ENCODE data around the gene NDUFV2. TPM values are rescaled to one million over a fixed set of nuclear protein-coding genes. Genes with fewer than 3 reads are reported as not detected.

NDUFV2 gene
- total and polyA plus RNA-seq, 11 donors, result 236 to 1,311 (median 440) TPM

- Histone ChIP-seq H3K36me3 (peaks cover 0 to 51% (median 47%) of the 10 kb centered on the region in 9 donors), H3K4me3 (peak overlapping the region; percentile 59 to 96 (median 82)), H3K27ac (peak overlapping the region in 11 of 12 donors; percentile 97 to 99 (median 99)), H3K27me3 (no peaks in the 10 kb centered on the region), H3K4me1 (peaks cover 6 to 48% (median 31%) of the 10 kb centered on the region in 12 donors), H3K9me3 (no peaks in the 10 kb centered on the region)
- ATAC-seq, result no peak
- DNase-seq, result no peak
- 55 to 62% (median 58%) methylated on average over 12 of the region's 12 CpGs for WGBS, 4 donors
- intact Hi-C loops (cut with DNase I), result loop anchor here in 3 of 10 donors (5.0 kb wide), 3 partner anchors 33 to 337 kb away; partner anchors contain the start of genes NDUFV2 (in 2 of the 3) and TWSG1 (in 1 of the 3)
- TF ChIP-seq POLR2A (IDR thresholded peaks at IDR 0.05) (no peak), CTCF (IDR thresholded peaks at IDR 0.05) (no peak)
These were observed 32.8 kb downstream of the NDUFV2 start for GRCh38 chr18:9135081-9135911.

DNA sequence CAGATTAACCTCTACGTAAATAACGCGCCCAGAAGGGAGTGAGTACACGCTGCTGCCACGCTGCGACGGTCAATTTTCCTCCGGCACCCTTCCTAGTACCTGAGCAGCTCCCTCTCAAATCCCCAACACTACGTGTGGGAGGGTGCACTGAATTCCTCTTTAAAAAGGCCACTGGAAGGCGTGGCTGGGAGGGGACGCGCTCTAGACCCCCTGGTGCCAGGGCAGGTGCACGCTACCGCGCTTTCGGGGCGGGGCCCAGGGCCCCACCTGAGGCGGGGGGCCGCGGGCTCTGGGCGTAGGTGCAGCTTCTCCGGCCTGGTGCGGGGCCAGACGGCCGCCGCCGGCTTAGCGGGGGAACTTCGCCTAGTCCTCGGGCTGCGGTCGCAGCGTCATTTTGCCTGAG lies 33.4 kb downstream of the NDUFV2 start:
- Histone ChIP-seq H3K4me3 (peak overlapping the region; percentile 59 to 96 (median 82)), H3K27me3 (no peaks in the 10 kb centered on the region), H3K27ac (peak overlapping the region; percentile 97 to 99 (median 98)), H3K36me3 (peaks cover 0 to 45% (median 42%) of the 10 kb centered on the region in 9 donors), H3K4me1 (peaks cover 6 to 54% (median 37%) of the 10 kb centered on the region in 12 donors), H3K9me3 (no peaks in the 10 kb centered on the region)
- 0 to 1% (median 1%) methylated on average over 15 to 33 of the region's 33 CpGs for WGBS, 4 donors
- ATAC-seq, result peak; percentile 7 to 36 (median 26)
- TF ChIP-seq POLR2A (IDR thresholded peaks at IDR 0.05) (no peak), CTCF (IDR thresholded peaks at IDR 0.05) (no peak)
- intact Hi-C loops (cut with DNase I), result loop anchor here in 8 of 10 donors (2.0 to 5.0 kb wide), 4 partner anchors 33 to 336 kb away; partner anchors contain the start of genes NDUFV2 (in 7 of the 8) and TWSG1 (in 1 of the 8)
- DNase-seq, result no peak

DNA sequence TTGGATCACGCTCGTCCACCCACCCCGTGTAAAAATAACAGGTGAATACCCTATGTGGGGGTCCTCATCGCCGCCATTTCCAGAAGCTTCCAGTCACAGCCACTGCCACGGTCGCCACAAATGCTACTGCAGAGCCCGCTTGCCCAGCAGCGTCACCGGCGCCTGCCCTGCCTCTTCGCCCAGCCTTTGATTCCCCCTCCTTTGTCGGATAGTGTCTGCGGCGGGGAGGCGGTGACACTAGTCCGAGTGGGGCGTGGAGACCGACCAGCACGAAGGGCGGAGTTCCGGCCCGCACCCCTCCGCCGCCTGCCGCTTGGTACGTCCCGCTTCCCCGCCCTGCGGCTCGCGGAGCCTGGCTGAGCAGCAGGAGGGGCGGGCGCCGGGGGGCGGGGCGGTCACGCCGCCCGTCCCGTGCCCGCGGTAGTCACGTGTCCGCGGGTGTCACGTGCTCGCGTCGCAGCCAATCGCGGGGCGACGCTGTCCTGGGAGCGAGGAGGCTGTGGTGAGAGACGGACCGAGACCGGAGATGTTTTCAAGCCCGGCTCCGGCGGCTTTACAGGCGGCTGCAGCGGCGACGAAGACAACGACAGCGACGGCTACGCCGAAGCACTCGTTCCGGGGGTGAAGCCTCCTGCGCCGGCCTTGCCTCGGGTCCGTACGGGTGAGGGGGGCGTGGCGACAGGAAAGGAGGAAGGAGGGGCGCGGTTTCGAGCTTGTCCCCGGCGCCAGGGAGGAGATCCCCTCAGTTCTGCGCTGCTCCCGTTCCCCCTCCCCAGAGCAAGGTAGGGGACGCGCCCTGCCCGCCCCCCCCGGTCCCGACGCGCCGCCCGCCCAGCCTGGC lies 34.0 kb downstream of the NDUFV2 start, which contains the start of gene ANKRD12:
Gene ANKRD12 (plus strand): TSS at position 467 of the 841 bp plus-strand sequence. CDS start 45,652 bp downstream, outside the sequence.
- Histone ChIP-seq H3K9me3 (no peaks in the 10 kb centered on the region), H3K4me1 (peaks cover 6 to 60% (median 43%) of the 10 kb centered on the region in 12 donors), H3K27ac (peak within 1 kb of the TSS; percentile 97 to 99 (median 98)), H3K36me3 (peaks cover 0 to 38% (median 36%) of the 10 kb centered on the region in 9 donors), H3K27me3 (no peaks in the 10 kb centered on the region), H3K4me3 (peak within 1 kb of the TSS; percentile 62 to 96 (median 82))
- ATAC-seq, result peak; percentile 94 to 98 (median 96)
- intact Hi-C loops (cut with DNase I), result loop anchor here (1.0 to 5.0 kb wide), 5 partner anchors 34 to 336 kb away; partner anchors contain the start of genes NDUFV2 (in 10 of the 10) and TWSG1 (in 1 of the 10)
- peak; percentile 98 to 99 (median 98) for DNase-seq
- peak in 1 of 12 donors; percentile 4 for TF ChIP-seq CTCF (IDR thresholded peaks at IDR 0.05)
- peak in 1 of 2 donors; percentile 68 for TF ChIP-seq POLR2A (IDR thresholded peaks at IDR 0.05)
- WGBS, 4 donors, result 0 to 1% (median 0%) methylated on average over 60 to 95 of the region's 95 CpGs
